Skeletal muscle tissue (tissue), 4 donors: Measurements from ENCODE around the gene CSNK1G1. TPM values are rescaled to one million over a fixed set of nuclear protein-coding genes. Genes with fewer than 3 reads are reported as not detected.
"Not testable (repeated sequence)": the region's sequence is repeated elsewhere in the genome, so short reads cannot be mapped to it uniquely, and the experiment has no call there.

Source experiments
- H3K27ac ChIP-seq: one replicate; pipeline ENCODE4 v1.7.0; 2013; ENCODE audit warnings: mild to moderate bottlenecking, low read depth, low read length, inconsistent platforms
- H3K27me3 ChIP-seq, 3 donors: one replicate each; pipeline ENCODE4 v1.7.0; 2013; ENCODE audit warnings: low read length in 3 of 3; ENCODE audit not compliant: control insufficient read depth in 3 of 3, insufficient read depth in 3 of 3
- H3K36me3 ChIP-seq, 3 donors: one replicate each; pipeline ENCODE4 v1.7.0; 2013; ENCODE audit warnings: low read length in 3 of 3; ENCODE audit not compliant: control insufficient read depth in 3 of 3, insufficient read depth in 3 of 3
- H3K4me1 ChIP-seq, 3 donors: one replicate each; pipeline ENCODE4 v1.7.0; 2013; ENCODE audit warnings: low read length in 3 of 3, mild to moderate bottlenecking in 3 of 3; ENCODE audit not compliant: control insufficient read depth in 3 of 3, insufficient read depth in 3 of 3
- H3K4me3 ChIP-seq, 3 donors: one replicate each; pipeline ENCODE4 v1.7.0; 2013; ENCODE audit warnings: low read length in 3 of 3
- H3K9ac ChIP-seq, 3 donors: one replicate each; pipeline ENCODE4 v1.7.0; 2013; ENCODE audit warnings: low read length in 3 of 3, mild to moderate bottlenecking in 3 of 3, moderate library complexity in 2 of 3, low read depth in 1 of 3
- H3K9me3 ChIP-seq, 3 donors: one replicate each; pipeline ENCODE4 v1.7.0; 2013; ENCODE audit warnings: low read length in 3 of 3; ENCODE audit not compliant: control insufficient read depth in 3 of 3
- total RNA-seq: library from RNA; depleted of rRNA; stranded (reverse); fragments of >200 nt; gene quantifications from one replicate; pipeline ENCODE4 v1.2.3, GENCODE V29; 2014
- donor health status: Osteomylitis.

The CSNK1G1 gene
- total RNA-seq, 1 donor from 2014 or later: 26.6 TPM

DNA sequence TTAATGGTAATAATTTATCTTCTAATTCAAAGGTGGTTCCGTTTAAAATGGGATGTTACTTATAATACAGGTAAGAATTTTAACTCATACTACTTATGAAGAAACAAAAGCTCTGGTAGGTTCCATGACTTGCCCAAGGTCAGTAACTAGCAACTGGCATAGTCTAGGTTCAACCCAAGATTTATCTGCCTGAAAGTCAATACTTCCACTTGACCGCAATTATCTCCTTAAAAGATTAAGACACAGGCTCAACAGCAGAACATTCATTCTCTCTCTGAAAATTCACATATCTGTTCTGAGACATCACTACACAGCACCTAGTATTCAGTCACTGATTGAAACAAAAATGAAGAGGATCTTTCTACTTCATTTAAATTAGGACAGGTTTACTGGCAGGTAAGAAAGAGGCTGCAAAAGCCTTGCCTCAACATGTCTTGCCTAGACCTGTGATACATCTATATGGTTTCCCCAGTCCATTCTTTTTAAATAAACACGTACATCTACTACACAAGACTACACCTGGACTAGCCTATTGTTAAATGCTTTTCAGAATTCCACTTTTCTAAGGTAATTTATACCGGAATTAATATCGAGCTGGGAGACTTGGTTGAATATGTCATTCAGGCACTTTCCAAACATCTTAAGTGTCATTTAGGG lies 1.2 kb downstream of the CSNK1G1 start:
- peak overlapping the region; percentile 71 for H3K27ac ChIP-seq
- no peaks in the 10 kb centered on the region for H3K36me3 ChIP-seq
- H3K9ac ChIP-seq: peak overlapping the region; percentile 84 to 90 (median 89)
- H3K9me3 ChIP-seq: no peaks in the 10 kb centered on the region
- peak overlapping the region; percentile 73 to 98 (median 97) for H3K4me3 ChIP-seq
- H3K4me1 ChIP-seq: peaks cover 9 to 15% (median 12%) of the 10 kb centered on the region in 3 donors
- H3K27me3 ChIP-seq: no peaks in the 10 kb centered on the region

DNA sequence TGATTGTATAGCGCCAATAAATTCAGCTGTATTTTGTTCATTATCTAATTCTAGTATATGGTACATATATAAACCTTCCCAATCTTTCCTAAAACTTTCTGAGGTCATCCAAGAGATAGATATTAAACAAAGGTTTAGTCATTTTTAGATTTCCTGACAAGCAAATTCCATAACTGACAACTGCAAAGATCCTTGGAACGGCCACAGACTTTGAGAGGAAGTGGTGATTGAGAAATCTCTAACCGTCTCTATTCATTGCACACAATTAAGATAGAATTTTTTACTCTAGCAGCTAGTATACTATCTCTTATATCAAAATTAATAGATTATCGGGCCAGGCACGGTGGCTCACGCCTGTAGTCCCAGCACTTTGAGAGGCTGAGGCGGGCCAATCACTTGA lies 4.7 kb downstream of the CSNK1G1 start:
- Histone ChIP-seq H3K36me3 (no peaks in the 10 kb centered on the region), H3K4me1 (peaks cover 7 to 9% (median 8%) of the 10 kb centered on the region in 3 donors), H3K27me3 (no peaks in the 10 kb centered on the region), H3K9ac (no peak overlapping the region), H3K4me3 (no peak overlapping the region), H3K9me3 (no peaks in the 10 kb centered on the region), H3K27ac (no peak overlapping the region)

DNA sequence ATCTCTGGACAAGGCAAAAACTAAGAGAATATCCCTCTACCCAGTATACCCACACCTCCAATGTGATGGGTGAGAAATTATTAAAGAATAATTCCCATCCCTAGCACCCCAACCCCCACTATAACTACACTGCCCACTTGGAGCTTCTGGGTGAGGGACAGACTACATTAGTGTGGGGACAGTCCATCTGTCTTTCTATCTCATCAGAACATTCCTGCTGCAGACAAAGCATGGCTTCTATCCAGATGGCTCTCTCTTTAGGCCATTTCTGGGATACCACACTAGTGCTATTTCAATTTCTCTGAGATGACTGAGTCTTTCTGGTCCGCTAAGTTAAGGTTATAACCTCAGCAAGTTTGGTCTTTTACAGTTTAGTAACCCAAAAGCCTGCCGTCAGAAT lies 6.6 kb downstream of the CSNK1G1 start:
- Histone ChIP-seq H3K36me3 (no peaks in the 10 kb centered on the region), H3K27ac (no peak overlapping the region)

DNA sequence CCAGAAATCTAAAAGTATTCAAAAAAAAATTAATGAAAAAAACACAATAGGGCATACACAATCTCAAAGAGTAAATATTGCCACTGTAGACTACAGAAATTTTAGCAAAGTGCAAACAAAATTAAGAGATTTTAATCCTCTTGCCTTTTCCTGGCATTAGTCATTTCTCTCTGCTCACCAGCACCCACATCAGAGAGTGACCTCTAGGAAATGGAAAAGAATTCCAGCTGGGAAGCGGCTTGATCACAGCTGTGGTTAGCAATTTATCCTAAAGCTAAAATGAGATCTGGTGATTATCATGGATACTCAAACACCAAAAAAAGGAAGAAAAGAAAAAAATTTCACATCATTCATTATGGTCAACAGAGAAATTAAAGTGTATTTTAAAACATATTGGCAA lies 7.5 kb downstream of the CSNK1G1 start:
- H3K9ac ChIP-seq: no peak overlapping the region
- H3K4me1 ChIP-seq: peaks cover 0 to 4% (median 3%) of the 10 kb centered on the region in 3 donors
- H3K36me3 ChIP-seq: no peaks in the 10 kb centered on the region
- no peaks in the 10 kb centered on the region for H3K27me3 ChIP-seq
- no peak overlapping the region for H3K27ac ChIP-seq
- H3K4me3 ChIP-seq: no peak overlapping the region
- H3K9me3 ChIP-seq: no peaks in the 10 kb centered on the region

More for the DNA sequence above, 6.6 kb downstream of the CSNK1G1 start:
- Histone ChIP-seq H3K4me3 (no peak overlapping the region), H3K4me1 (peaks cover 0 to 4% (median 3%) of the 10 kb centered on the region in 3 donors), H3K9me3 (no peaks in the 10 kb centered on the region), H3K9ac (no peak overlapping the region), H3K27me3 (no peaks in the 10 kb centered on the region)

DNA sequence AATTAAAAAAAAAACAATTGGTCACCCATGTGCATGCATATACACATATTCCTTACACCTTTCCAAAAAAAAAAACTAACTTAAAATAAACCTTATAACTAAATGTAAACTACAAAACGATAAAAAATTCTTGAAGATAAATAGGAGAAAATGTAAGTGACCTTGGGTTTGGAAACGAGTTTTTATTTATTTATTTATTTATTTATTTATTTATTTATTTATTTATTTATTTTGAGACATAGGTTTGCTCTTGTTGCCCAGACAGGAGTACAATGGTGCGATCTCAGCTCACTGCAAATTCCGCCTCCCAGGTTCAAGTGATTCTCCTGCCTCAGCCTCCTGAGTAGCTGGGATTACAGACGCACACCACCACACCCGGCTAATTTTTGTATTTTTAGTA lies 9.7 kb downstream of the CSNK1G1 start:
- not testable (repeated sequence) for H3K4me1 ChIP-seq, H3K27me3 ChIP-seq, H3K36me3 ChIP-seq, H3K9ac ChIP-seq, H3K9me3 ChIP-seq, H3K27ac ChIP-seq, H3K4me3 ChIP-seq

DNA sequence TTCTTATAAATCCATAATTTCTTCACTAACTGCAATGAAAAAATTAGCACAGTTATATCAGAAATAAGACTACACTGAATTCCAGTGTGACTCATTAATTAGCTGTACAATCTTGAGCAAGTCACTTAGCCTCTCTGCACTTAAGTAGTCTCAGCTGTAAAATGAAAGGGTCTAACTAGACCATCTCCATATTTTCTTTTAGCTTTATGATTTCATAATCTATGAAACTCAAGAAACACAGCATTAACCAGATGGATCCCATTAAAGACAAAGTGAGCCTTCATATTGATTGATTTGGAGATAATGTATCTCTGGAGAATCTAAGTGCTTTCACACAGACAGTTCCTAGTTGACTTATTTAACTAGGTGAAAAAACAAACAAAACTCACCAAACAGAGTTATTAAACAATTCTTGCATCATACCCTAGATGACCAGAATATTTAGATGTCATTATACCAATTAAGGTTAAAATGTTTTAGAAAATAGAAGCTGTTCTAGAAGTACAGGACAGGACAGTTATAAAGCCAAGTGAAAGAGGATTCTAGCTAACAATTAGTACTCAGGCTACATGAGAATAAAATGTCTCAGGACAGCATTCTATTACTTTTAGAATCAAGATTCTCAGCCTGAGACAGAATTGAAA lies 11.2 kb downstream of the CSNK1G1 start:
- Histone ChIP-seq H3K4me3 (no peak overlapping the region), H3K9ac (peak overlapping the region in 1 of 3 donors; percentile 27), H3K9me3 (no peaks in the 10 kb centered on the region), H3K4me1 (peaks cover 0 to 4% (median 3%) of the 10 kb centered on the region in 3 donors), H3K27me3 (no peaks in the 10 kb centered on the region), H3K36me3 (no peaks in the 10 kb centered on the region), H3K27ac (no peak overlapping the region)

DNA sequence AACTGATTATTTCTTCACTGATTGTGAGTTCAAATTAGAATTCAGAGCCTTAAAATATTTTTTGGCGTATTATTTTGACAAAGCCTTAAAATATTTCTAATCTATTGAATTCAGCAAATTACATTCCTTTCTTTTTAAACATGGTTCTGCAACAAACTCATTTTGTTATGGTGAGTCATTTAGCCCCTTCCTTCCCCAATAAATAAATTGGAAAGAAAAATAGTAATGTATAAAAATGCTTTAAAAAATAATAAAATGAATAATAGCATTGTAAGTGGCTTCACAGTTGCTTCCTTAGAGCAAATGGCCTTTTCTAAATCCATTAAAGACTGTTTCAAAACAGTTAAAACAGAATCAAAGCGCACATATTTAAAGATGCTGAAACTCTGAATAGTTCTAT lies 12.1 kb downstream of the CSNK1G1 start:
- H3K27me3 ChIP-seq: no peaks in the 10 kb centered on the region
- peaks cover 0 to 4% (median 0%) of the 10 kb centered on the region in 3 donors for H3K4me1 ChIP-seq
- H3K36me3 ChIP-seq: no peaks in the 10 kb centered on the region
- no peak overlapping the region for H3K27ac ChIP-seq
- H3K9ac ChIP-seq: no peak overlapping the region
- no peaks in the 10 kb centered on the region for H3K9me3 ChIP-seq
- no peak overlapping the region for H3K4me3 ChIP-seq

DNA sequence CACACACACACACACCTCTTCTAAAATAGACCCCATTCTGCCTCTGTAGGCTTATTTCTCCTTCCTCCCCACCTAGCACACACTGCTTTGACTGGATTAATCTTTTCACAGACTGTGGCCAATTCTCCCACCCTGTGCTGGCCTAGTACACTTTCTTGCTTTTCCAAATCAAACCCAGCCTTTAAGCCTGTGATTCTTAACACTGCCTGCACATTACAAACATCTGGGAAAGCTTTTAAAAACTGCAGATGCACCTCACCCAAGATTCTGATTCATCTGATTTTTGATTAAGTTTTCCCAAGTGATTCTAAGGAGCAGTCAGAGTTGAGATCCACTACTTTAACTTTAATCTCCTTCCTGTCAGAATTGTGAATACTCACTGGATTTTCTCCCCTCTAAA lies 12.8 kb downstream of the CSNK1G1 start:
- Histone ChIP-seq H3K36me3 (no peaks in the 10 kb centered on the region), H3K9ac (no peak overlapping the region)

DNA sequence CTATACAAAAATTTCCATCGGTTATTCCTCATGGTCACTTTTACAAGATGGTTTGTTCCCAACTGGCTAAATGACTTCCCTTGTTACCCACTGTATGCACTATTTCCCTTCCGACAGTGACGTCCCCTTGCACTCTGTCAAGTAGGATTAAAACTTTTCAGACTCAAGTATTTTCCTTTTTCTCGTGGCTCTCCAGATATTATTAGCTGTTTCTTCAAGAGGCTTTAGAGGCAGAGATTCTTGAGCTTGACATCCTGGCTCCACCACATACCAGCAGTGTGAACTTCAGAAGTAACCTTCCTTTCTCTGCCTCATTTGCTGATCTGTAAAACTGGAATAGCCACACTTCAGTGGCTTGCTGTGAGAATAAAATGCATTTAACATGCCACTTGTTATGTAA lies 14.0 kb downstream of the CSNK1G1 start:
- H3K9me3 ChIP-seq: no peaks in the 10 kb centered on the region
- H3K27me3 ChIP-seq: no peaks in the 10 kb centered on the region
- no peak overlapping the region for H3K4me3 ChIP-seq
- H3K36me3 ChIP-seq: no peaks in the 10 kb centered on the region
- H3K27ac ChIP-seq: no peak overlapping the region
- H3K4me1 ChIP-seq: peaks cover 0 to 4% (median 0%) of the 10 kb centered on the region in 3 donors
- H3K9ac ChIP-seq: no peak overlapping the region

More for the DNA sequence above, 12.8 kb downstream of the CSNK1G1 start:
- H3K9me3 ChIP-seq: no peaks in the 10 kb centered on the region
- no peaks in the 10 kb centered on the region for H3K27me3 ChIP-seq
- H3K4me3 ChIP-seq: no peak overlapping the region
- peaks cover 0 to 4% (median 0%) of the 10 kb centered on the region in 3 donors for H3K4me1 ChIP-seq
- no peak overlapping the region for H3K27ac ChIP-seq

DNA sequence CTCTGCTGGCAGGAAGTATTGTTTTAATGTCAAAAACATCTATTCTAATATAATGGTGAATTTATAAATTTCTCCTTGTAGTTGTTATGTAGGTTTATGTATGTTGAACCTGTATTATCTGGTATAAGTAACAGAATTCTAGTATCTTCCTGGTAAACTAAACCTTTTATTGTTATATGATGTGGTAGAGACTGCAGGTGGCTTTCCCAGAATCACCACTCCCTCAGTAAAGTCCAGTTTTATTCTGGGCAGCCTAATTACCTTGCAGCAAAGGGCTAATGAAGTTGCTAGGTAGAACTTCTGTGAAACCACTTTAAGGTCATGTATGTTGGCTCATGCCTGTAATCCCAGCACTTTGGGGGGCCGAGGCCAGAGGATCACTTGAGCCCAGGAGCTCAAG lies 15.6 kb downstream of the CSNK1G1 start:
- Histone ChIP-seq H3K9me3 (no peaks in the 10 kb centered on the region), H3K9ac (no peak overlapping the region), H3K36me3 (no peaks in the 10 kb centered on the region), H3K27ac (no peak overlapping the region), H3K4me1 (peaks cover 0 to 4% (median 0%) of the 10 kb centered on the region in 3 donors), H3K27me3 (no peaks in the 10 kb centered on the region), H3K4me3 (no peak overlapping the region)
